Psoas muscle (tissue), 8 donors: ENCODE results near the gene DYNC2LI1. TPM values are rescaled to one million over a fixed set of nuclear protein-coding genes. Genes with fewer than 3 reads are reported as not detected.
"Not testable (repeated sequence)": the region's sequence is repeated elsewhere in the genome, so short reads cannot be mapped to it uniquely, and the experiment has no call there.

Experiments
- ATAC-seq, 4 donors: fragments of 200-7000 bp; cut with Tn5 transposase; one replicate each; pipeline ENCODE4 v1.9.1; 2020; ENCODE audit warnings: moderate library complexity in 3 of 4, mild to moderate bottlenecking in 2 of 4
- DNase-seq, 2 donors: peaks; one replicate each; pipeline ENCODE4 v3.0.0-alpha.2; 2020
- H3K27ac ChIP-seq: fragments of 200-600 bp; one replicate; pipeline ENCODE4 v1.8.0; 2022
- H3K27me3 ChIP-seq, 3 donors: fragments of 200-600 bp in 1 of 3; one replicate each; pipeline versions ENCODE4 v1.6.1 to v1.8.0; 2013 to 2022; ENCODE audit warnings: low read length in 2 of 3, mild to moderate bottlenecking in 2 of 3, moderate library complexity in 1 of 3; ENCODE audit not compliant: insufficient read depth in 3 of 3
- H3K36me3 ChIP-seq, 2 donors: fragments of 200-600 bp in 1 of 2; one replicate each; pipeline versions ENCODE4 v1.6.1 to v1.8.0; 2013 to 2022; ENCODE audit warnings: low read depth in 1 of 2, mild to moderate bottlenecking in 1 of 2, moderate library complexity in 1 of 2; ENCODE audit not compliant: insufficient read depth in 1 of 2
- H3K4me1 ChIP-seq: fragments of 200-600 bp; one replicate; pipeline ENCODE4 v1.8.0; 2022
- H3K4me3 ChIP-seq: fragments of 200-600 bp; one replicate; pipeline ENCODE4 v1.8.0; 2022; ENCODE audit warnings: mild to moderate bottlenecking
- H3K9me3 ChIP-seq: fragments of 200-600 bp; one replicate; pipeline ENCODE4 v1.8.0; 2022
- WGBS, 3 donors: extraction: QIAGEN DNeasy Blood & Tissue Kit; methylation state at CpG; one replicate each; pipeline versions ENCODE4 v1.1.6 to v1.1.7; 2013; 5-methylcytosine and 5-hydroxymethylcytosine counted together
- intact Hi-C, 2 donors: fragments of 100-400 bp; cut with DNase I; formaldehyde crosslinking; loops; one replicate each; pipeline versions ENCODE4 v1.11.0 to v1.14.2; 2022
- long read RNA-seq, 2 donors: library from polyadenylated mRNA; unstranded; transcript quantifications; one replicate each; pipeline ENCODE4 v2.0.0, GENCODE V29; 2021
- polyA plus RNA-seq, 3 donors: library from polyadenylated mRNA; stranded (reverse); fragments of 200-250 nt; gene quantifications; one replicate each; pipeline ENCODE4 v1.2.3, GENCODE V29; 2013
- total RNA-seq, 4 donors: library from RNA; stranded (reverse); fragmentation: NEBNext Ultra II Directional in 2 of 4; extraction: Animal tissue kit (Norgen Biotek cat#: 25700) in 2 of 4; gene quantifications; one replicate each; pipeline versions ENCODE4 v1.2.1 to v1.2.4, GENCODE V29; 2021 to 2023
- TF ChIP-seq, protein P1 (sequence below): fragments of 200-600 bp; IDR thresholded peaks from one replicate; pipeline ENCODE4 v1.8.0; 2022; ENCODE audit warnings: antibody characterized with exemption
- donor health status: healthy with polysubstance abuse.
- donor health status: DM: no; HTN: no; CAD: no; lungs with moderate emphysema.
- donor health status: Bipolar disorder and iron deficiency.
- donor health status: healthy.
- donor health status: DM: yes; HTN: yes; CAD: no.
- donor health status: DM: no; HTN: no; CAD: no.
- donor health status: DM: no; HTN: no; CAD: no.
- donor health status: DM: yes; HTN: yes; CAD: no.

DYNC2LI1 gene
- total RNA-seq (10 to 100 TPM in 1 of 4 donors, 1 to 10 TPM in 3; 3.4 to 11.4 (median 7.9) TPM), polyA plus RNA-seq (10 to 100 TPM in 1 of 3 donors, 1 to 10 TPM in 2; 7.2 to 23.7 (median 8.9) TPM)
- long read RNA-seq, donor 1, partial matches to known transcripts = 0 of 5 reads
- long read RNA-seq, donor 1, other reads (novel, unspliced or antisense) = 0 of 5 reads
- long read RNA-seq, donor 2, transcript DYNC2LI1-201 (13 exons, 1,399 nt) = major isoform, 7 of 9 reads
- long read RNA-seq, donor 2, partial matches to known transcripts = 0 of 9 reads
- long read RNA-seq, donor 2, other reads (novel, unspliced or antisense) = 1 of 9 reads

DNA sequence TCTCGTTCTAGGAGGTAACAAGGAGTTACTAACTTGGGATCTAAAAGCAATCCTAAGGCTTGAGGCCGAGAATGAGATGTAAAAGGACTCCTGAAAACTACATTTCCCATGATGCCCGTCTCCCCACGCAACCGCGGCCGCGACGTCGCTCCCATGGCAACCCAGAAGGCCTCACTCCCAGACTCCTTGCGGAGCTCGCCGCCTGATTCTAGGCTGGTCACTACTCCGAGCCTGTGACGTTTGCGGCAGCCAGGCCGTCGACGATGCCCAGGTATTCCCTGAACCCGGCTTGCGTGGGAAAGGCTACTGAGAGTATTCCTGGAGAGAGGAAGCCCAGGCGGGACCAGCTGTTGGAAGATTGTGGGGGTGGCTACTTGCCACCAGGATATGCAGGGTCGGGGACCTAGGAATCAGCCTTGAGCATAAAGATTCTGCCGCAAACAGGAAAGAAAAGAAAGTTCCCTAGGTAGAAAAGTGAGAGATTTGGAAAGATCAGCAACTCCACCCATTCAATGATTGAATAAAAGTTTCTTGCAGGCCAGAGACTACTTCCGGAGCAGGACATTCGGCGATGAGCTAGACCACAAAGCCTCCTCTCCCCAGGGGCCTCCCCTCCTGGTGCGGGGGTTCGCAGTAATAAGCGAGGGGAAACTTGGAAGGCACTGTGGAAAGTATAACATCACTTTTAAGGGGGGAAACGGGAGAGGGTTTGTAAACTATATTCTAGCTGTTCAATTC, at the start of gene DYNC2LI1:
TSS of gene DYNC2LI1 (plus strand) at position 164 of the 738 bp plus-strand sequence. CDS start at position 264, 100 bp downstream.
- Histone ChIP-seq H3K4me1 (peaks cover 7% of the 10 kb centered on the region), H3K27me3 (no peaks in the 10 kb centered on the region), H3K27ac (peak within 1 kb of the TSS; percentile 80), H3K36me3 (peaks cover 0 to 19% of the 10 kb centered on the region in 2 donors), H3K4me3 (peak within 1 kb of the TSS; percentile 85), H3K9me3 (no peaks in the 10 kb centered on the region)
- 0 to 1% (median 0%) methylated on average over 31 of the region's 31 CpGs for WGBS, 3 donors
- ATAC-seq = peak; percentile 98 to 100 (median 100)
- intact Hi-C loops = loop anchor here in 1 of 2 donors (5.0 kb wide), 1 partner anchor 162 kb away; no protein-coding TSS in a partner anchor
- peak; percentile 81 to 95 for DNase-seq
- TF ChIP-seq, protein P1, sequence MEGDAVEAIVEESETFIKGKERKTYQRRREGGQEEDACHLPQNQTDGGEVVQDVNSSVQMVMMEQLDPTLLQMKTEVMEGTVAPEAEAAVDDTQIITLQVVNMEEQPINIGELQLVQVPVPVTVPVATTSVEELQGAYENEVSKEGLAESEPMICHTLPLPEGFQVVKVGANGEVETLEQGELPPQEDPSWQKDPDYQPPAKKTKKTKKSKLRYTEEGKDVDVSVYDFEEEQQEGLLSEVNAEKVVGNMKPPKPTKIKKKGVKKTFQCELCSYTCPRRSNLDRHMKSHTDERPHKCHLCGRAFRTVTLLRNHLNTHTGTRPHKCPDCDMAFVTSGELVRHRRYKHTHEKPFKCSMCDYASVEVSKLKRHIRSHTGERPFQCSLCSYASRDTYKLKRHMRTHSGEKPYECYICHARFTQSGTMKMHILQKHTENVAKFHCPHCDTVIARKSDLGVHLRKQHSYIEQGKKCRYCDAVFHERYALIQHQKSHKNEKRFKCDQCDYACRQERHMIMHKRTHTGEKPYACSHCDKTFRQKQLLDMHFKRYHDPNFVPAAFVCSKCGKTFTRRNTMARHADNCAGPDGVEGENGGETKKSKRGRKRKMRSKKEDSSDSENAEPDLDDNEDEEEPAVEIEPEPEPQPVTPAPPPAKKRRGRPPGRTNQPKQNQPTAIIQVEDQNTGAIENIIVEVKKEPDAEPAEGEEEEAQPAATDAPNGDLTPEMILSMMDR = no peak

DNA sequence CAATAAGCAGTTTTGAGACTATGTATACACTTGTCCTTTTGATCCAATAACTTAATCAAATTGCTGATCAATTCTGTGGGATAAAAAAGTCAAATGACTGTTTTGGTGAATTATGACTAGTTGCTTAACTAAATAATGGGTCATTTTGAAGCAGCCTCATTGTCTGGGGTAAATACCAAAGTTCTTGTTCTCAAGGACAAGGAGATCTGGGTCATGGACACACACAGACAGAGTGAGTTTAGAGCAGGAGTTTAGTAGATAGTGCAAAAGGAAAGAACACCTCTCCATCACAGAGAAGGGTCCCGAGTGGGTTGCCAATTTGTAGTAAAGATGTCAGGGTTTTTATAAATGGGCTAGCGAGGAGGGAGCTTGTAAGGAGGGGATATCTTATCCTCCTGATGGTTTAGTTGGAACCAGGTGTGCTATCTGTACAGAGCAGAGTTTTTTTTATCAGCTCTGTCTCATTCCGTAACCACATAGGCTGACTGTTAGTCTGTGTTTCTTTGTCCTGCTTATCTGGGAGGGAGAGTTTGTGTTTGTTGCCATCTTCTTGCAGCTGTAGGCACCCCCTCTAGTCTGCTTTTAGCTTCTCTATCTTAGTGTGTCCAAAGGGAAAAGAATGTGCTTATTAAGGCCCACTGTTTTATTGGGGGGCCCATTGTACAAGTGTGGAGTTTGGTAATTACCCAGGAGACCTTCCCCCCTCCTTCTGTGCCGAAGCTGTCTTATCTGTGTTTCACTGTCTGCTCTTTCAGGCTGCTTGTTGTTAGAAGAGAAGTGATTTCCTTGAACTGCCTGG, 48.9 kb upstream of the DYNC2LI1 start:
- no peaks in the 10 kb centered on the region for H3K4me1 ChIP-seq
- ATAC-seq (no peak), DNase-seq (no peak)
- 68 to 70% (median 69%) methylated on average over 4 of the region's 4 CpGs for WGBS, 3 donors
- TF ChIP-seq, protein P1 = no peak
- intact Hi-C loops = no loop called here
- H3K27me3 ChIP-seq = no peaks in the 10 kb centered on the region
- H3K27ac ChIP-seq = no peak overlapping the region
- H3K4me3 ChIP-seq = no peak overlapping the region
- H3K9me3 ChIP-seq = no peaks in the 10 kb centered on the region
- no peaks in the 10 kb centered on the region for H3K36me3 ChIP-seq

DNA sequence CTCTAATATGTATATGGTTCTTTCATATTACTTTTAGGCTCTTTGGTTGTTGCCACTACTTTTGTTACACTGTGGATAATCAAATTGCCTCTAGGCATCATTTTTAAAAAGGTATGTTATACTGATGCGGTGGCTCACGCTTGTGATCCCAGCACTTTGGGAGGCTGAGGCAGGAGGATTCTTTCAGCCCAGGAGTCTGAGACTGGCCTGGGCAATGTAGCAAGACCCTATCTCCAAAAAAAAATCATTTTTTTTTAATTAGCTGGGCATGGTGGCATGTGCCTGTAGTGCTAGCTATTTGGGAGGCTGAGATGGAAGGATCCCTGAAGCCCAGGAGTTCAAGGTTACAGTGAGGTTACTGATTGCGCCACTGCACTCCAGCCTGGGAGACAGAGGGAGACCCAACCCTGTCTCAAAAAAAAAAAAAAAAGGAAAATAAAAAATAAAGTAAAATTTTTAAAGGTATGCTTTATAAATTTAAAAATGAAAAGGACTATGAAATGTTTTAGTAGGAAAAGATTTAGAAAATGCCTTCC, 48.1 kb upstream of the DYNC2LI1 start:
- no peaks in the 10 kb centered on the region for H3K4me1 ChIP-seq
- TF ChIP-seq, protein P1 = no peak
- DNase-seq (no peak), ATAC-seq (no peak)
- intact Hi-C loops = no loop called here
- H3K27me3 ChIP-seq = no peaks in the 10 kb centered on the region
- H3K4me3 ChIP-seq = no peak overlapping the region
- no peaks in the 10 kb centered on the region for H3K9me3 ChIP-seq
- H3K36me3 ChIP-seq = no peaks in the 10 kb centered on the region
- no peak overlapping the region for H3K27ac ChIP-seq
- WGBS, 3 donors = 96 to 97% (median 96%) methylated on average over 3 of the region's 3 CpGs

DNA sequence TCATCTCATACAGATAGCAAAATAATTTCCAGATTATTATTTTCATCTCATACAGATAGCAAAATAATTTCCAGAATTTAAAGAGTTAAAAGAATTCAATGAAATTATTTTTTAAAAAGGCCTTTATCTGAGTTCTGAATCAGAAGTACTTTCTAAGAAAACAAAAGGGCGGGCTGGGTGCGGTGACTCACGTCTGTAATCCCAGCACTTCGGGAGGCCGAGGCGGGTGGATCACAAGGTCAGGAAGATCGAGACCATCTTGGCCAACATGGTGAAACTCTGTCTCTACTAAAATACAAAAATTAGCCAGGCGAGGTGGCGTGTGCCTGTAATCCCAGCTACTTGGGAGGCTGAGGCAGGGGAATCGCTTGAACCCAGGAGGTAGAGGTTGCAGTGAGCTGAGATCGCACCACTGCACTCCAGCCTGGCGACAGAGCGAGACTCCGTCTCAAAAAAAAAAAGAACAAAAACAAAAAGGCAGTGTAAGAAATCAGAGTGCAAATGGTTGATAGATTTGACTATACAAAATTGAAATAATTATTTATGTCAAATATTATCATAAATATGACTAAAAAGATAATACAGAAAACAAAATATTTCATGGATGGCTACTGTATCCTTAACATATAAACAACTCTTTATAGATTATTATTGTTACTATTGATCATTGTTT, 46.7 kb upstream of the DYNC2LI1 start:
- H3K27me3 ChIP-seq, H3K36me3 ChIP-seq, ATAC-seq, H3K27ac ChIP-seq, H3K4me1 ChIP-seq, H3K4me3 ChIP-seq, intact Hi-C loops, H3K9me3 ChIP-seq: not testable (repeated sequence)
- DNase-seq = peak in 1 of 2 donors; percentile 13
- WGBS, 3 donors = 86 to 88% (median 88%) methylated on average over 11 to 14 of the region's 14 CpGs
